ENCODE results near the gene MAPKBP1. TPM values are rescaled to one million over a fixed set of nuclear protein-coding genes. Genes with fewer than 3 reads are reported as not detected.

Gene MAPKBP1
- total RNA-seq, 1 donor from 2014 or later = 24.7 TPM

DNA sequence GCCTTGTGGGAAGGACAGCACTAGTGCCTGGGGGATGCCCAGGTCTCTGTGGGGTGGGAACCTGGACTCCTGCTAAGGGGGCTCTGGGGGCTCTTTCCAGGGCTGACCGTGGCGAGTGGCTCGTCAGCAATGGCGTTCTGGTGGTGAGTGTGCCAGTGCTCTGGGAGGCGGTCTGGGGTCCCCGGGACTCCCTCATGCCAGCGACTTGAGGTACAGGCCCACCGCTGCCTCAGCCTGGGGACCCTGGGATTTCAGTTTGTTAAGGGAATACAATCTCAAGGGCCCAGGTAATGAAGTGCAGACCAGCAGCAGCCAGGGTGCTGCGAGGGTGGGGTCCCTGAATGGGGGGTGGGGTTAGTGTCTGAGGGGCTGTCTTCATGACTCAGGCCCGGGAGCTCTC is 66.8 kb downstream of the MAPKBP1 start:
- no peak overlapping the region for H3K4me3 Mint-ChIP-seq (ENCODE audit: low read depth)
- no peaks in the 10 kb centered on the region for H3K27me3 Mint-ChIP-seq (ENCODE audit: low read depth)
- H3K4me1 Mint-ChIP-seq (ENCODE audit: low read depth) = no peaks in the 10 kb centered on the region
- DNase-seq (ENCODE audit: low spot score) = no peak
- no peaks in the 10 kb centered on the region for H3K9me3 Mint-ChIP-seq
- intact Hi-C loops (cut with micrococcal nuclease) = no loop called here
- H3K36me3 Mint-ChIP-seq (ENCODE audit: low read depth) = peaks cover 6% of the 10 kb centered on the region
- H3K27ac Mint-ChIP-seq = no peak overlapping the region

GRCh38 chr15:41842229-41842628 is 67.9 kb downstream of the MAPKBP1 start:
- intact Hi-C loops (cut with micrococcal nuclease) = no loop called here
- no peak overlapping the region for H3K4me3 Mint-ChIP-seq (ENCODE audit: low read depth)
- no peaks in the 10 kb centered on the region for H3K27me3 Mint-ChIP-seq (ENCODE audit: low read depth)
- no peaks in the 10 kb centered on the region for H3K9me3 Mint-ChIP-seq
- H3K27ac Mint-ChIP-seq = no peak overlapping the region
- H3K36me3 Mint-ChIP-seq (ENCODE audit: low read depth) = peaks cover 8% of the 10 kb centered on the region
- DNase-seq (ENCODE audit: low spot score) = no peak
- H3K4me1 Mint-ChIP-seq (ENCODE audit: low read depth) = no peaks in the 10 kb centered on the region

DNA sequence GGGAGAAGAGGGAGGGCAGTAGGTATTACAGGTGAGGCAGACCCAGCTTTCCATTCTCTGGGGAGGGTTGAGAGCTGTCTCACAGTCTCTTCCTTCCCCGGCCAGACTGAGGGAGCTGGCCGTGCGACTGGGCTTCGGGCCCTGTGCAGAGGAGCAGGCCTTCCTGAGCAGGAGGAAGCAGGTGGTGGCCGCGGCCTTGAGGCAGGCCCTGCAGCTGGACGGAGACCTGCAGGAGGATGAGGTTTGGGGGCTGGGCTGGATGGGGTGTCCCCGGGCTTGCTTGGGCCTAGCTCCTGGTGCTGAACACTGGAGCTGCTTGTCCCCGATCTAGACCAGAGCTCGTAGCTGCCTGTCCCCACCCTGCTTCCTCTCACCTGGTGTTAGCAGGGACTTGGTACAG is 69.3 kb downstream of the MAPKBP1 start:
- Mint-ChIP-seq H3K27ac (no peak overlapping the region), H3K36me3 (ENCODE audit: low read depth) (peaks cover 11% of the 10 kb centered on the region), H3K27me3 (ENCODE audit: low read depth) (no peaks in the 10 kb centered on the region), H3K9me3 (no peaks in the 10 kb centered on the region), H3K4me3 (ENCODE audit: low read depth) (no peak overlapping the region), H3K4me1 (ENCODE audit: low read depth) (peaks cover 4% of the 10 kb centered on the region)
- no peak for DNase-seq (ENCODE audit: low spot score)
- intact Hi-C loops (cut with micrococcal nuclease) = no loop called here

DNA sequence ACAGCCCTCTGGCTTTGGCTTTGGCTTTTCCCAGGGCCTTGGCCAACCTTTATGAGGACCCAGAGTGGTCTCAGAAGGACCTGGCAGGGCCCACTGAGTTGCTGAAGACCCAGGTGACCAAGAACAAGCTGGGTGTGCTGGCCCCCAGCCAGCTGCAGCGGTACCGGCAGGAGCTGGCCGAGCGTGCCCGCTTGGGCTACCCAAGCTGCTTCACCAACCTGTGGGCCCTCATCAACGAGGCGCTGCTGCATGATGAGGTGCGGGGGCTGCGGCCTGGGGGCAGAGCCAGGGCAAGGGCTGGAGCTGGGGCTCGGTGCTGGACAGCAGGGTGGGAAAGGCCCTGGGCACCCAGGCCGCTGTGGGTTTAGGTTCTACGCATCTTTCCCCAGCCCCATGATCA is 70.5 kb downstream of the MAPKBP1 start:
- DNase-seq (ENCODE audit: low spot score) = no peak
- peaks cover 6% of the 10 kb centered on the region for H3K4me1 Mint-ChIP-seq (ENCODE audit: low read depth)
- H3K9me3 Mint-ChIP-seq = no peaks in the 10 kb centered on the region
- no peak overlapping the region for H3K4me3 Mint-ChIP-seq (ENCODE audit: low read depth)
- intact Hi-C loops (cut with micrococcal nuclease) = no loop called here
- H3K27me3 Mint-ChIP-seq (ENCODE audit: low read depth) = no peaks in the 10 kb centered on the region
- peaks cover 11% of the 10 kb centered on the region for H3K36me3 Mint-ChIP-seq (ENCODE audit: low read depth)
- H3K27ac Mint-ChIP-seq = no peak overlapping the region

DNA sequence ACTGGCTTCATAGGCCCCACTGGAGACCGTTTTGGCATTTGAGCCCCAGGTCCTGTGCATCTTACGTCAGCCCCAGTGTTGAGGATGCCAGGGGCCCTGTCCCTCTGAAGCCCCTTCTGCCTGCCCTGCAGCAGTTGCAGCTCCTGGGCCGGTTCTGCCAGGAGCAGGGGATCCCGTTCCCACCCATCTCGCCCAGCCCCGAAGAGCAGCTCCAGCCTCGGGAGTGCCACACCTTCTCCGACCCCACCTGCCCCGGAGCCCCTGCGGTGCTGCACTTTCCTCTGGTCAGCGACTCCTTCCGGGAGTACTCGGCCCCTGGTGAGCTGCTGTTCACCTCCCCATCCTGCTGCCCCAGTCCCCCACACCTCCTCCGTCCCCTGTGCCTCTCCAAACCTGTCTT is 72.9 kb downstream of the MAPKBP1 start:
- H3K4me3 Mint-ChIP-seq (ENCODE audit: low read depth) = no peak overlapping the region
- no peak overlapping the region for H3K27ac Mint-ChIP-seq
- intact Hi-C loops (cut with micrococcal nuclease) = no loop called here
- H3K4me1 Mint-ChIP-seq (ENCODE audit: low read depth) = peaks cover 6% of the 10 kb centered on the region
- no peak for DNase-seq (ENCODE audit: low spot score)
- H3K36me3 Mint-ChIP-seq (ENCODE audit: low read depth) = peaks cover 11% of the 10 kb centered on the region
- H3K27me3 Mint-ChIP-seq (ENCODE audit: low read depth) = no peaks in the 10 kb centered on the region
- no peaks in the 10 kb centered on the region for H3K9me3 Mint-ChIP-seq

- Mint-ChIP-seq H3K9me3 (no peaks in the 10 kb centered on the region), H3K27ac (no peak overlapping the region), H3K27me3 (ENCODE audit: low read depth) (no peaks in the 10 kb centered on the region), H3K36me3 (ENCODE audit: low read depth) (peaks cover 11% of the 10 kb centered on the region), H3K4me1 (ENCODE audit: low read depth) (peaks cover 6% of the 10 kb centered on the region), H3K4me3 (ENCODE audit: low read depth) (no peak overlapping the region)
- no peak for DNase-seq (ENCODE audit: low spot score)
- intact Hi-C loops (cut with micrococcal nuclease) = no loop called here
Observed at GRCh38 chr15:41847981-41848380, 73.7 kb downstream of the MAPKBP1 start.

- H3K27me3 Mint-ChIP-seq (ENCODE audit: low read depth) = no peaks in the 10 kb centered on the region
- intact Hi-C loops (cut with micrococcal nuclease) = no loop called here
- peaks cover 11% of the 10 kb centered on the region for H3K36me3 Mint-ChIP-seq (ENCODE audit: low read depth)
- no peaks in the 10 kb centered on the region for H3K9me3 Mint-ChIP-seq
- no peak for DNase-seq (ENCODE audit: low spot score)
- peaks cover 6% of the 10 kb centered on the region for H3K4me1 Mint-ChIP-seq (ENCODE audit: low read depth)
- H3K4me3 Mint-ChIP-seq (ENCODE audit: low read depth) = no peak overlapping the region
- no peak overlapping the region for H3K27ac Mint-ChIP-seq
Observed at GRCh38 chr15:41848631-41849030, 74.3 kb downstream of the MAPKBP1 start.

GRCh38 chr15:41849204-41849603 is 74.9 kb downstream of the MAPKBP1 start:
- no peak for DNase-seq (ENCODE audit: low spot score)
- intact Hi-C loops (cut with micrococcal nuclease) = no loop called here
- Mint-ChIP-seq H3K9me3 (no peaks in the 10 kb centered on the region), H3K27me3 (ENCODE audit: low read depth) (no peaks in the 10 kb centered on the region), H3K4me3 (ENCODE audit: low read depth) (no peak overlapping the region), H3K36me3 (ENCODE audit: low read depth) (peaks cover 11% of the 10 kb centered on the region), H3K4me1 (ENCODE audit: low read depth) (peaks cover 6% of the 10 kb centered on the region), H3K27ac (peak overlapping the region; percentile 42)

GRCh38 chr15:41849861-41850260 is 75.6 kb downstream of the MAPKBP1 start:
- Mint-ChIP-seq H3K4me3 (ENCODE audit: low read depth) (no peak overlapping the region), H3K4me1 (ENCODE audit: low read depth) (peaks cover 6% of the 10 kb centered on the region), H3K27ac (no peak overlapping the region), H3K27me3 (ENCODE audit: low read depth) (no peaks in the 10 kb centered on the region), H3K36me3 (ENCODE audit: low read depth) (peaks cover 11% of the 10 kb centered on the region), H3K9me3 (no peaks in the 10 kb centered on the region)
- no peak for DNase-seq (ENCODE audit: low spot score)
- intact Hi-C loops (cut with micrococcal nuclease) = no loop called here

DNA sequence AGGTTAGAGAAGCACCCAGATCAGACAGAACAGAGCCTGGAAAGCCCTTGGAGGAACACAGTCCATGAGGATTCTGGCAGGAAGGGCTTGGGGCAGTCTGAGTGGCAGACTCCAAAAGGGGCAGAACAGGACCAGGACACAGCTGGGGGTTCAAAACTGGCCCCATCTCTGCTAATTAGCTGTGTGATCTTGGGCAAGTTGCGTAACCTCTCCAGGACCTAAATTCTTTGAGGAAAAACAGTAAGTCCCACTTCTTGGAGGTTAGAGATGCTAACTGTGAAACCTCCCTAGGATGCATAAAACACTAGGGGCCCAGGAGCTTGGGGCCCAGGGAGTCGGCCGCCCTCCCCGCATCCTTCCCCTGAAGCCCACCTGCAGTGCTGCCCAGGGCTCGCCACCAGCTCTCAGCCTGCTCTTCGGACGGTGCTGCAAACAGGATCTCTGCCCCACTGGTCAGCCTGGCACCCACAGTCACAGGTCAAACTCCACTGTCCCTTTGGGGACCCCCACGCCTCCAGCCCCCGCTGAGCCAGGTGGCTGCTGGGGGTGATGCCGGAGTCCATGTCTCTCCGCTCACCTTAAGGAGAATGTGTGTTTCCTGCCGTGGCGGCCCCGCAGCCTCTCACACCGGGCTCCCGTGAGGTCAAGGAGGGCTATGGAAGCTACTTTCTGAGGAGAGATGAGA is 76.3 kb downstream of the MAPKBP1 start:
- Mint-ChIP-seq H3K9me3 (no peaks in the 10 kb centered on the region), H3K4me1 (ENCODE audit: low read depth) (peaks cover 6% of the 10 kb centered on the region), H3K27me3 (ENCODE audit: low read depth) (no peaks in the 10 kb centered on the region), H3K36me3 (ENCODE audit: low read depth) (peaks cover 11% of the 10 kb centered on the region), H3K27ac (no peak overlapping the region), H3K4me3 (ENCODE audit: low read depth) (no peak overlapping the region)
- DNase-seq (ENCODE audit: low spot score) = no peak
- intact Hi-C loops (cut with micrococcal nuclease) = no loop called here

DNA sequence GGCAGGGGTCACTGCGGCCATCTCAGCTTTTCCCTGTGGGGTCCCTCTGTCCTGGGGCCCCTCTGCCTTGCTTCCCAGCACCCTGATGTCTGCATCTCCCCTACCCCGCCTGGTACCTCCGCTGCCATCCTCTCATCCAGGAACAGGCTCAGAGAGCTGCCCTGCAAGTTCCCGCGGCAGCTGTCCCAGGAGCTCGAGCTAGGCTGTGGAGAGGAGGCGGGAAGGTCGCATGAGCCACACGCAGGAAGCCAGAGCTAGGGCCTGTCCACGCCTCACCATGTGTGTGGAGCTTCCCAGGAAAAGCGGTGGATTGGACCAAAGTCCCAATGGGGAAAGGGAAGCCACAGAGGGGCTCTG is 76.9 kb downstream of the MAPKBP1 start:
- H3K36me3 Mint-ChIP-seq (ENCODE audit: low read depth) = peaks cover 10% of the 10 kb centered on the region
- DNase-seq (ENCODE audit: low spot score) = no peak
- H3K9me3 Mint-ChIP-seq = no peaks in the 10 kb centered on the region
- peaks cover 6% of the 10 kb centered on the region for H3K4me1 Mint-ChIP-seq (ENCODE audit: low read depth)
- H3K4me3 Mint-ChIP-seq (ENCODE audit: low read depth) = no peak overlapping the region
- intact Hi-C loops (cut with micrococcal nuclease) = no loop called here
- H3K27ac Mint-ChIP-seq = no peak overlapping the region
- H3K27me3 Mint-ChIP-seq (ENCODE audit: low read depth) = no peaks in the 10 kb centered on the region

GRCh38 chr15:41851755-41852370 is 77.6 kb downstream of the MAPKBP1 start:
- DNase-seq (ENCODE audit: low spot score) = no peak
- intact Hi-C loops (cut with micrococcal nuclease) = no loop called here
- Mint-ChIP-seq H3K36me3 (ENCODE audit: low read depth) (peaks cover 5% of the 10 kb centered on the region), H3K27ac (no peak overlapping the region), H3K9me3 (no peaks in the 10 kb centered on the region), H3K4me1 (ENCODE audit: low read depth) (peaks cover 6% of the 10 kb centered on the region), H3K27me3 (ENCODE audit: low read depth) (no peaks in the 10 kb centered on the region), H3K4me3 (ENCODE audit: low read depth) (no peak overlapping the region)

DNA sequence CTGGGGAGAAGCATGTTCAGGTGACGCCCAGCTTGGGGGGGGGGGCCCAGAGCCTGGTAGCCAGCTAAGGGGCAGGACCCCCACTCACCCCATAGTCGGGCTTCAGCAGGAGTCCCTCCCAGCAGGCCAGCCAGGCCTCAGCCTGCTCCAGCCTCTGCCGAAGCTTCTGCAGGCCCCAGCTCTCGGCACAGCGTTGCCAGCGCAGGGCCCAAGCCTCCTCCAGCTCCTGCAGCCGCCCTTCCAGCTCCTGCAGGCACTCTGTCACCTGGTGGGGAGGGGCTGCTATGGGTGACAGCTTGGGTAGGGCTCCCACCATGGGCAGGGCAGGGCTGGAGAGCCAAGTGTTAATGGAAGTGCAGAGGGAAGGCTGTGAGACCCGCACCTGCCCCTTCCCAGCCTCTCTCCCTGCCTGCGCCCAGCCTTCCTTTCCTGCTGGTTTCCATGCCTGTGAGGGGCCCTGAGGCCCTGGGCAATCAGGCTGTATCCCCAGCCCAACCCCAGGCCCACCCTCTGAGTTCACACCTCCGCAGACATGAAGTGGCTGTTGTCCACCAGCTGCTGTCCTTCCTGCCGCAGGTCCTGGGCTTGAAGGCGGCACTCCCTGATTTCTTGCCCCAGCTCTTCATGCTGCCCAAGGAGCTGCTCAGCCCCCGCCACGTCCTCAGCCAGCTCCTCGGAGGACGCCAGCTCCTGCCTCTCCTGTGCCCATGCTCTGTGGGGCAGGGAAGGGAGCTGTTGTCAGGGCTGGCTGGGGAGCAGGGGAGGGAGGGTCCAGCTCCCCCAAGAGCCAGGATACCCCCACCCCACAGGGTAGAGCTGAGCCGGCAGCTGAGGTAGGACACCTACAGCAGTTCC is 78.7 kb downstream of the MAPKBP1 start:
- Mint-ChIP-seq H3K27ac (no peak overlapping the region), H3K27me3 (ENCODE audit: low read depth) (no peaks in the 10 kb centered on the region), H3K36me3 (ENCODE audit: low read depth) (peaks cover 5% of the 10 kb centered on the region), H3K4me3 (ENCODE audit: low read depth) (no peak overlapping the region), H3K9me3 (no peaks in the 10 kb centered on the region), H3K4me1 (ENCODE audit: low read depth) (peaks cover 6% of the 10 kb centered on the region)
- intact Hi-C loops (cut with micrococcal nuclease) = no loop called here
- no peak for DNase-seq (ENCODE audit: low spot score)

All from activated T-helper 2 cell treated with anti-CD3 and anti-CD28 coated beads, Interferon-gamma antibody, Interleukin-2, Interleukin-4, amounts not matched to agents 10 μg/mL and 5 μg/mL and 100 μg/mL, durations not matched to agents 14 hours and 24 hours and 36 hours (primary cell).